MCF 10A (cell line): Measurements from ENCODE around the gene RASSF7. TPM values are rescaled to one million over a fixed set of nuclear protein-coding genes. Genes with fewer than 3 reads are reported as not detected.
"Not testable (repeated sequence)": the region's sequence is repeated elsewhere in the genome, so short reads cannot be mapped to it uniquely, and the experiment has no call there.

Experiments used
- BruUV-seq: library from RNA; stranded (reverse); fragments of 400-500 nt; replicated peaks from 2 replicates; lab custom pipeline; 2021; lab: Mats Ljungman, UMichigan
- CTCF ChIA-PET: fragments of 300-600 bp; sonication (Branson Sonifier 250); formaldehyde crosslinking; extraction: SDS; loops from one replicate; lab custom pipeline; 2021; ENCODE audit warnings: antibody characterized with exemption, inconsistent platforms; lab: Yijun Ruan, JAX
- POLR2A ChIA-PET: fragments of 300-600, 350-650 bp; sonication (Branson Sonifier 250); formaldehyde crosslinking; extraction: SDS; loops from one replicate; lab custom pipeline; 2020; ENCODE audit warnings: antibody characterized with exemption, inconsistent platforms; lab: Yijun Ruan, JAX
- DNase-seq: peaks from one replicate; pipeline ENCODE4 v3.0.0-alpha.2; 2018; ENCODE audit not compliant: unreplicated experiment
- H3K27ac Mint-ChIP-seq: one replicate; pipeline ENCODE4 v1.8.0; 2022; ENCODE audit warnings: mild to moderate bottlenecking, low read depth, mixed read lengths; ENCODE audit not compliant: unreplicated experiment
- H3K27me3 Mint-ChIP-seq: one replicate; pipeline ENCODE4 v1.8.0; 2022; ENCODE audit warnings: mixed read lengths; ENCODE audit not compliant: insufficient read depth, unreplicated experiment
- H3K36me3 Mint-ChIP-seq: one replicate; pipeline ENCODE4 v1.8.0; 2022; ENCODE audit warnings: mild to moderate bottlenecking, moderate library complexity, mixed read lengths; ENCODE audit not compliant: insufficient read depth, unreplicated experiment
- H3K4me1 Mint-ChIP-seq: one replicate; pipeline ENCODE4 v1.8.0; 2022; ENCODE audit warnings: mixed read lengths; ENCODE audit not compliant: insufficient read depth, unreplicated experiment
- H3K4me3 Mint-ChIP-seq: one replicate; pipeline ENCODE4 v1.8.0; 2022; ENCODE audit warnings: mild to moderate bottlenecking, moderate library complexity, mixed read lengths; ENCODE audit not compliant: unreplicated experiment
- H3K9me3 Mint-ChIP-seq: one replicate; pipeline ENCODE4 v1.8.0; 2022; ENCODE audit warnings: mixed read lengths; ENCODE audit not compliant: unreplicated experiment
- CTCF ChIP-seq: fragments of 200-600 bp; IDR thresholded peaks from one replicate; pipeline ENCODE4 v1.8.0; 2022; ENCODE audit warnings: antibody characterized with exemption, mild to moderate bottlenecking; ENCODE audit not compliant: unreplicated experiment
- intact Hi-C: fragments of 100-400 bp; cut with micrococcal nuclease; formaldehyde crosslinking; loops from 2 replicates; pipeline ENCODE4 v1.14.1; 2022
- total RNA-seq: library from RNA; stranded (reverse); gene quantifications from 2 replicates; pipeline ENCODE4 v1.2.3, GENCODE V29; 2022

Gene RASSF7
- total RNA-seq, 1 experiment from 2014 or later: 13.3 TPM

GRCh38 chr11:515131-515530 is 45.6 kb upstream of the RASSF7 start:
- no peaks in the 10 kb centered on the region for H3K27me3 Mint-ChIP-seq
- no peak for TF ChIP-seq CTCF
- BruUV-seq: no TSS peak
- ChIA-PET POLR2A (interaction anchor here (0.6 to 6.3 kb wide), 13 partner anchors 10 to 1259 kb away, joined by 3 to 81 read pairs (median 4); partner anchors contain the start of genes PSMD13, PTDSS2, RNH1 and SIRT3), CTCF (no interaction called here)
- H3K4me1 Mint-ChIP-seq: peaks cover 10% of the 10 kb centered on the region
- no peaks in the 10 kb centered on the region for H3K9me3 Mint-ChIP-seq
- DNase-seq: peak; percentile 85
- H3K4me3 Mint-ChIP-seq: peak overlapping the region; percentile 25
- H3K36me3 Mint-ChIP-seq: peaks cover 42% of the 10 kb centered on the region
- peak overlapping the region; percentile 91 for H3K27ac Mint-ChIP-seq
- intact Hi-C loops: loop anchor here (5.0 kb wide), 1 partner anchor 123 kb away; the partner anchor contains the start of gene PKP3

DNA sequence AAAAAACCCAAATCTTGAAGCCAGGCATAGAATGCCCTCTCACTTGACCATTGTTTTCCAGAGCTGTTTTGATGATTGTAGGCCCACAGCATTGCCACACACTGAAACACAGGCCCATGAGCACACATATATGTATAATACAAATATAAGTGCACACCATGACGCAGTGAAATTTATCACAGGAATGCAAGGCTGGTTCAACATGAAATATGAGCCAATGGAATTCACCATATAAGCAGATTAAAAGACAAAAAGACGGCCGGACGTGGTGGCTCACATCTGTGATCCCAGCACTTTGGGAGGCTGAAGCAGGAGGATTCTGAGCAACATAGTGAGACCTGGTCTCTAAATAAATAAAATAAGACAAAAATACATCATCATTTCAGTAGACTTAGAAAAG is 44.4 kb upstream of the RASSF7 start:
- Mint-ChIP-seq H3K27ac (peak overlapping the region; percentile 91), H3K9me3 (no peaks in the 10 kb centered on the region), H3K27me3 (no peaks in the 10 kb centered on the region), H3K4me1 (peaks cover 10% of the 10 kb centered on the region), H3K36me3 (peaks cover 42% of the 10 kb centered on the region), H3K4me3 (no peak overlapping the region)
- no peak for TF ChIP-seq CTCF
- CTCF ChIA-PET: interaction anchor here (0.8 kb wide), 1 partner anchor 67 kb away, joined by 6 read pairs; no protein-coding TSS in a partner anchor
- POLR2A ChIA-PET: interaction anchor here (0.7 to 6.3 kb wide), 5 partner anchors 11 to 123 kb away, joined by 3 to 81 read pairs (median 4); partner anchors contain the start of gene RNH1
- intact Hi-C loops: loop anchor here (5.0 kb wide), 1 partner anchor 124 kb away; the partner anchor contains the start of gene PKP3
- BruUV-seq: no TSS peak
- DNase-seq: no peak

DNA sequence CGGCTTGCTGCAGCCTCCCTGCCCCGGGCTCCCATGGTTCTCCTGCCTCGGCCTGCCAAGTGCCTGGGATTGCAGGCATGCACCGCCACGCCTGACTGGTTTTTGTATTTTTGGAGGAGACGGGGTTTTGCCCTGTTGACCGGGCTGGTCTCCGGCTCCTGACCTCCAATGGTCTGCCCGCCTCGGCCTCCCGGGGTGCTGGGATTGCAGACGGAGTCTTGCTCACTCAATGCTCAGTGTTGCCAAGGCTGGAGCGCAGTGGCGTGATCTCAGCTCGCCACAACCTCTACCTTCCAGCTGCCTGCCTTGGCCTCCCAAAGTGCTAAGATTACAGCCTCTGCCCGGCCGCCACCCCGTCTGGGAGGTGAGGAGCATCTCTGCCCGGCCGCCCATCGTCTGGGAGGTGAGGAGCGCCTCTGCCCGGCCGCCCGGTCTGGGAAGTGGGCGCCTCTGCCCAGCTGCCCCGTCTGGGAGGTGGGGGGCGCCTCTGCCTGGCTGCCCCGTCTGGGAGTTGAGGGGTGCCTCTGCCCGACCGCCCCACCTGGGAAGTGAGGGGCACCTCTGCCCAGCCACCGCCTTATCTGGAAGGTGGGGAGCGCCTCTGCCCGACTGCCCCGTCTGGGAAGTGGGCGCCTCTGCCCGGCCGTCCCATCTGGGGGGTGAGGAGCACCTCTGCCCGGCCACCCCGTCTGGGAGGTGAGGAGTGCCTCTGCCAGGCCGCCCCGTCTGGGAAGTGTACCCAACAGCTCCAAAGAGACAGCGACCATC is 43.7 kb upstream of the RASSF7 start:
- Mint-ChIP-seq H3K36me3 (peaks cover 40% of the 10 kb centered on the region), H3K27ac (peak overlapping the region; percentile 35), H3K4me1 (peaks cover 10% of the 10 kb centered on the region)
- H3K4me3 Mint-ChIP-seq, DNase-seq, BruUV-seq, H3K9me3 Mint-ChIP-seq, H3K27me3 Mint-ChIP-seq: not testable (repeated sequence)
- ChIA-PET CTCF (interaction anchor here (1.0 to 2.6 kb wide), 2 partner anchors 12 to 15 kb away, joined by 4 to 34 read pairs; partner anchors contain the start of gene RNH1), POLR2A (interaction anchor here (1.1 to 6.3 kb wide), 4 partner anchors 12 to 67 kb away, joined by 3 to 81 read pairs (median 7); partner anchors contain the start of genes PTDSS2 and RNH1)
- intact Hi-C loops: loop anchor here (5.0 kb wide), 1 partner anchor 125 kb away; the partner anchor contains the start of gene PKP3

DNA sequence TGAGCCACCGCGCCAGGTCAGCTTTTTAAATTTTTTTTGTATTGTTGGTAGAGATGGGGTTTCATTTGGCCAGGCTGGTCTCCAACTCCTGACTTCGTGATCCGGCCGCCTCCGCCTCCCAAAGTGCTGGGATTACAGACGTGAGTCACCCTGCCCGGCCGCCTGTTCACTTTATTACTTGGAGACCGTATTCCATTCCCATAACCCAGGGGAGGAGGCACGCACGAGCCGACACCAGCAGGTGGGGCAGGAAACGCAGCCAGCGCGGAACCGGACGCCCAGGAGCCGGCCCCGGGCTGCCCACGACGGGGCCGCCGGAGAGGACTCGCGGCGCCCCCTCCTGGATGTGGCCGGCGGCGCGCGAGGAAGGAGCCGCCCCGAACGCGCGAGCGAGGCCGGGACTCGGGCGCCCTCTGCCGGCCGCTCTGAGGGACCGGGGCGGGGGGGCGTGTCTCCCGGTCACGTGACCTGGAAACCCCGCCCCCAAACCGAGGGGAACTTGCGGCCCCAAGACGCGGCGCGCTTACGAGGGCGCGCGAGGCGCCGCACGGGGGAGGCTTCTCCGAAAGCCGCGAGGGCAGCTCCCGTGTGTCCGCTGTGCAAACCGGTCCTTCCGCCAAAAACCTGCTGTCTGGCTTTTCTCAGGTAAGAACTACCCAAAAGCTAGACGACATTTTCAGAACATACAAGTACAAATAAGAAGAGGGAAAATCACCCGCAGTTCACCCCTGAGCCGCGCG is 42.1 kb upstream of the RASSF7 start:
- Mint-ChIP-seq H3K27ac (peak overlapping the region; percentile 85), H3K4me3 (peak overlapping the region; percentile 60), H3K4me1 (peaks cover 10% of the 10 kb centered on the region), H3K9me3 (no peaks in the 10 kb centered on the region), H3K27me3 (no peaks in the 10 kb centered on the region), H3K36me3 (peaks cover 34% of the 10 kb centered on the region)
- BruUV-seq: no TSS peak
- peak; percentile 98 for TF ChIP-seq CTCF
- peak; percentile 98 for DNase-seq
- ChIA-PET CTCF (interaction anchor here (0.6 to 2.6 kb wide), 19 partner anchors 10 to 442 kb away, joined by 3 to 34 read pairs (median 3); partner anchors contain the start of genes PKP3 and RNH1), POLR2A (interaction anchor here (0.5 to 6.3 kb wide), 6 partner anchors 14 to 324 kb away, joined by 3 to 81 read pairs (median 4); partner anchors contain the start of genes PTDSS2 and RNH1)
- intact Hi-C loops: loop anchor here (1.0 to 5.0 kb wide), 4 partner anchors 11 to 126 kb away; partner anchors contain the start of genes PKP3 and RNH1
